ENCODE measurements around the gene ESRRA.
"Not testable (repeated sequence)": the region's sequence is repeated elsewhere in the genome, so short reads cannot be mapped to it uniquely, and the experiment has no call there.

Gene ESRRA

GRCh38 chr11:64312947-64313346, 7.6 kb downstream of the ESRRA start:
- no peak for TF ChIP-seq CTCF (IDR thresholded peaks at IDR 0.05)
- H3K4me3 ChIP-seq: no peak overlapping the region
- DNase-seq (ENCODE audit: low spot score): no peak
- H3K27ac ChIP-seq: peak overlapping the region in 1 of 2 donors; percentile 75

- peak overlapping the region; percentile 22 to 75 for H3K27ac ChIP-seq
- DNase-seq (ENCODE audit: low spot score): no peak
- no peak for TF ChIP-seq CTCF (IDR thresholded peaks at IDR 0.05)
- H3K4me3 ChIP-seq: peak overlapping the region; percentile 33
Observed at GRCh38 chr11:64313491-64314145, 8.3 kb downstream of the ESRRA start.

- TF ChIP-seq CTCF (IDR thresholded peaks at IDR 0.05): no peak
- H3K27ac ChIP-seq: peak overlapping the region; percentile 22 to 75
- no peak for DNase-seq (ENCODE audit: low spot score)
- H3K4me3 ChIP-seq: peak overlapping the region; percentile 33
Observed at GRCh38 chr11:64314146-64314804, 9.0 kb downstream of the ESRRA start.

- no peak for DNase-seq (ENCODE audit: low spot score)
- TF ChIP-seq CTCF (IDR thresholded peaks at IDR 0.05): no peak
Observed at GRCh38 chr11:64314805-64315561, 9.7 kb downstream of the ESRRA start.

GRCh38 chr11:64315667-64316526, 10.6 kb downstream of the ESRRA start:
- not testable (repeated sequence) for DNase-seq (ENCODE audit: low spot score); H3K4me3 ChIP-seq; H3K27ac ChIP-seq

More at GRCh38 chr11:64314805-64315561, 9.7 kb downstream of the ESRRA start:
- no peak overlapping the region for H3K27ac ChIP-seq
- no peak overlapping the region for H3K4me3 ChIP-seq

GRCh38 chr11:64316672-64317324, 11.5 kb downstream of the ESRRA start:
- TF ChIP-seq CTCF (IDR thresholded peaks at IDR 0.05): no peak
- no peak for DNase-seq (ENCODE audit: low spot score)
- peak overlapping the region; percentile 91 to 99 for H3K27ac ChIP-seq
- H3K4me3 ChIP-seq: peak overlapping the region; percentile 91
